Tibial artery (tissue), 4 donors: ENCODE measurements around the gene ADAMTSL3.

Experiments
- DNase-seq, 2 donors: peaks; one replicate each; pipeline ENCODE4 v3.0.0-alpha.2; 2019
- H3K27ac ChIP-seq, 2 donors: fragments of 200-600 bp; sonication (generic) in 1 of 2; 1 replicate in 1 of 2; 2 replicates in 1 of 2; pipeline ENCODE4 v1.5.1; 2018 to 2019; ENCODE audit warnings: mild to moderate bottlenecking in 1 of 2
- H3K27me3 ChIP-seq, 2 donors: fragments of 200-600 bp; sonication (generic) in 1 of 2; one replicate each; pipeline versions ENCODE4 v1.5.1 to v1.6.0; 2016 to 2019
- H3K36me3 ChIP-seq, 3 donors: fragments of 200-600 bp; sonication (generic) in 2 of 3; one replicate each; pipeline ENCODE4 v1.5.1; 2016 to 2019; ENCODE audit warnings: mild to moderate bottlenecking in 2 of 3
- H3K4me1 ChIP-seq, 4 donors: fragments of 200-600 bp; sonication (generic) in 2 of 4; 1 replicate in 3 of 4; 2 replicates in 1 of 4; pipeline ENCODE4 v1.5.1; 2016 to 2019
- H3K4me3 ChIP-seq, 2 donors: fragments of 200-600 bp; sonication (generic) in 1 of 2; 1 replicate in 1 of 2; 2 replicates in 1 of 2; pipeline ENCODE4 v1.5.1; 2018 to 2019; ENCODE audit warnings: mild to moderate bottlenecking in 2 of 2
- H3K9me3 ChIP-seq, 3 donors: fragments of 200-600 bp; sonication (generic) in 1 of 3; one replicate each; pipeline ENCODE4 v1.5.1; 2016 to 2019
- intact Hi-C: fragments of 100-400 bp; cut with DNase I; formaldehyde crosslinking; loops from one replicate; pipeline ENCODE4 v1.15.0; 2023; ENCODE audit warnings: low total_unique reads
- TF ChIP-seq, protein P1 (sequence below), 2 experiments: fragments of 200-600 bp in 1 of 2; fragments of 450-650 bp in 1 of 2; IDR thresholded peaks; one replicate each; pipeline ENCODE4 v1.5.1; 2017 to 2019; ENCODE audit warnings: antibody characterized with exemption in 2 of 2, mild to moderate bottlenecking in 1 of 2, moderate library complexity in 1 of 2

Gene ADAMTSL3

DNA sequence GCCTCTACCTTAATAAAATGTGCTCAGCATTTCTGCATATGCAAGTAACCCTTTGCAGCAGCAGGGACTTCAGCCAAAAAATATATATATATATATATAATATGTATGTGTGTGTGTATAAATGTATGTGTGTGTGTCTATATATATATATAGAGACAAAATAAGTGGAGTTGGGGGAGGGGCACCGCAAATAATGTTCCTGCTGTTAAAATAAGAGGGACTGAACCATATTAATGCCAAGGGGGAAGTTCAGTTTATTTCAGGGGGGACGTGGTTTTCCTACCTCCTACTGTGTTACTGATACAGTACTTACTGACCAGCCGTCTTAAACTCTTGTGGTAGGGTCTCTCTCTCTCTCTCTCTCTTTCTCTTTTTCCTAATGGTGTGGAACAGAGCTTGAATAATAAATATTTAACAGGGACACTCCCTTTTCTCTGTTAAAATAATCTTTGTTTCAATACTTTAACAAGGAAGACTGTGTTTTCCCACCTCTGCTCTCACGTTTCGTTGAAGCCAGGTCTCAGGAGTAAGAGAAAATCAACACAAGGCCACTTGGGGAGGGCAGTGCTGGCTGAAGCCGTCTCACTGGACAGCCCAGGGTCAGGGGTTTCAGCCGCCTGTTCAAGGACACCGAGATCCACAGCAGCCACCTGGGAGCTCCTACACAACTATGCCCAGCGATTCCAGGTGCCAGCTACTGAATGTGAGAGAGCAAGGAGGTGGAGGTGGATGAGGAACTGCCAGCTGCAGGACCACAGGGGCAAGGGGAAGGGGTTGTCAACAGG, 42.8 kb upstream of the ADAMTSL3 start:
- H3K27me3 ChIP-seq = no peaks in the 10 kb centered on the region
- H3K27ac ChIP-seq = no peak overlapping the region
- no peak overlapping the region for H3K4me3 ChIP-seq
- no peaks in the 10 kb centered on the region for H3K36me3 ChIP-seq
- no peaks in the 10 kb centered on the region for H3K9me3 ChIP-seq
- H3K4me1 ChIP-seq = peaks cover 0 to 6% (median 2%) of the 10 kb centered on the region in 4 donors
- TF ChIP-seq, protein P1, sequence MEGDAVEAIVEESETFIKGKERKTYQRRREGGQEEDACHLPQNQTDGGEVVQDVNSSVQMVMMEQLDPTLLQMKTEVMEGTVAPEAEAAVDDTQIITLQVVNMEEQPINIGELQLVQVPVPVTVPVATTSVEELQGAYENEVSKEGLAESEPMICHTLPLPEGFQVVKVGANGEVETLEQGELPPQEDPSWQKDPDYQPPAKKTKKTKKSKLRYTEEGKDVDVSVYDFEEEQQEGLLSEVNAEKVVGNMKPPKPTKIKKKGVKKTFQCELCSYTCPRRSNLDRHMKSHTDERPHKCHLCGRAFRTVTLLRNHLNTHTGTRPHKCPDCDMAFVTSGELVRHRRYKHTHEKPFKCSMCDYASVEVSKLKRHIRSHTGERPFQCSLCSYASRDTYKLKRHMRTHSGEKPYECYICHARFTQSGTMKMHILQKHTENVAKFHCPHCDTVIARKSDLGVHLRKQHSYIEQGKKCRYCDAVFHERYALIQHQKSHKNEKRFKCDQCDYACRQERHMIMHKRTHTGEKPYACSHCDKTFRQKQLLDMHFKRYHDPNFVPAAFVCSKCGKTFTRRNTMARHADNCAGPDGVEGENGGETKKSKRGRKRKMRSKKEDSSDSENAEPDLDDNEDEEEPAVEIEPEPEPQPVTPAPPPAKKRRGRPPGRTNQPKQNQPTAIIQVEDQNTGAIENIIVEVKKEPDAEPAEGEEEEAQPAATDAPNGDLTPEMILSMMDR (IDR thresholded peaks at IDR 0.05) = no peak
- intact Hi-C loops = no loop called here
- DNase-seq = no peak

DNA sequence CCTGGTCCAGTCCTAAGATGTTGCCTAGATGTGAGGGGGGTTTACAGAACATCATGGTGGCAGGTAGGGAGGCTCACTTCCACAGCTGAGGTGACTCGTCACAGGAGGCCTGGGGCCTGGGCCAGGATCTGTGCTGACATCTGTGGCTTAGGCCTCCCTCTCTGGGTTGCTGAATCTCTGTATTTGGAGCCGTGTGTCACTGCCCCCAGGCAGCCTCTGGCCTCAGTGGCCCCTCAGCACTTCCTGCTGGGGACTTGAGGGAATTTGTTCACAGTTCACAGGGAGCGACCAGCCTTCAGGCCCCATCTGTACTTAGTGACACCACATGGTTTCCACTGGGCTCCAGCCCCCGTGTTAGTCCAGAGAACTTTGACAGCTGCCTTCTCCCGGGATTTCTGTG, 41.7 kb upstream of the ADAMTSL3 start:
- no peaks in the 10 kb centered on the region for H3K9me3 ChIP-seq
- H3K4me3 ChIP-seq = no peak overlapping the region
- H3K4me1 ChIP-seq = peaks cover 0 to 6% (median 2%) of the 10 kb centered on the region in 4 donors
- H3K27ac ChIP-seq = no peak overlapping the region
- TF ChIP-seq, protein P1 (IDR thresholded peaks at IDR 0.05) = no peak
- intact Hi-C loops = no loop called here
- DNase-seq = no peak
- no peaks in the 10 kb centered on the region for H3K27me3 ChIP-seq
- H3K36me3 ChIP-seq = no peaks in the 10 kb centered on the region

GRCh38 chr15:83612898-83613635, 40.9 kb upstream of the ADAMTSL3 start:
- DNase-seq = no peak
- H3K27ac ChIP-seq = no peak overlapping the region
- H3K4me1 ChIP-seq = peaks cover 0 to 6% (median 2%) of the 10 kb centered on the region in 4 donors
- intact Hi-C loops = no loop called here
- H3K36me3 ChIP-seq = no peaks in the 10 kb centered on the region
- no peaks in the 10 kb centered on the region for H3K27me3 ChIP-seq
- TF ChIP-seq, protein P1 (IDR thresholded peaks at IDR 0.05) = no peak
- no peak overlapping the region for H3K4me3 ChIP-seq
- no peaks in the 10 kb centered on the region for H3K9me3 ChIP-seq

DNA sequence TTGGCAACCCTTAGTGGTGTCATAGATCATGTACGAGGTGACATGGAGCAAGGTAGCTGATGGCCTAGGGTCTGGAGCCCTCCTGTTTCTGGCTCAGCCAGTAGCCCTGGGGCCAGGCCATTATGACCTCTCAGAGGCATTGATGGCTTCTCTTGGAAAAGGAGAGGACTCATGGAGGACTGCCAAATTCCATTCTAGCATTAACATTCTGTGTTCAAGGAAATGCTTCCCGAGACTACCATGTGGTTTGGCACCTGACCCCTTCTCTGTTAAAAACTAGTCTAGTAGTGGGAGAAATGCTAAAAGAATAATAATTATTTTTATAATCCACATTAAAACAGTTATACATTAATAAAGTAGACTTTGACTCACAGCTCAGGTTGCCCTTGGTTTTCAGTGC, 40.2 kb upstream of the ADAMTSL3 start:
- no peak for DNase-seq

GRCh38 chr15:83616840-83617239, 37.1 kb upstream of the ADAMTSL3 start:
- H3K27me3 ChIP-seq = no peaks in the 10 kb centered on the region
- no peaks in the 10 kb centered on the region for H3K36me3 ChIP-seq
- peaks cover 0 to 6% (median 2%) of the 10 kb centered on the region in 4 donors for H3K4me1 ChIP-seq
- intact Hi-C loops = no loop called here
- no peak for DNase-seq
- peaks cover 0 to 6% (median 4%) of the 10 kb centered on the region in 3 donors for H3K9me3 ChIP-seq
- TF ChIP-seq, protein P1 (IDR thresholded peaks at IDR 0.05) = no peak
- no peak overlapping the region for H3K4me3 ChIP-seq
- no peak overlapping the region for H3K27ac ChIP-seq

More for the DNA sequence above, 40.2 kb upstream of the ADAMTSL3 start:
- Histone ChIP-seq H3K4me1 (peaks cover 0 to 6% (median 2%) of the 10 kb centered on the region in 4 donors), H3K27me3 (no peaks in the 10 kb centered on the region), H3K36me3 (no peaks in the 10 kb centered on the region), H3K27ac (no peak overlapping the region), H3K4me3 (no peak overlapping the region), H3K9me3 (no peaks in the 10 kb centered on the region)
- intact Hi-C loops = no loop called here
- TF ChIP-seq, protein P1 (IDR thresholded peaks at IDR 0.05) = no peak
